NCI-H2227 (cell line): Measurements from ENCODE around the gene RPS6KL1.

ENCODE experiments used
- DNase-seq: peaks from one replicate; lab custom pipeline; 2025; ENCODE audit not compliant: unreplicated experiment; lab: John Stamatoyannopoulos, UW

The RPS6KL1 gene

DNA sequence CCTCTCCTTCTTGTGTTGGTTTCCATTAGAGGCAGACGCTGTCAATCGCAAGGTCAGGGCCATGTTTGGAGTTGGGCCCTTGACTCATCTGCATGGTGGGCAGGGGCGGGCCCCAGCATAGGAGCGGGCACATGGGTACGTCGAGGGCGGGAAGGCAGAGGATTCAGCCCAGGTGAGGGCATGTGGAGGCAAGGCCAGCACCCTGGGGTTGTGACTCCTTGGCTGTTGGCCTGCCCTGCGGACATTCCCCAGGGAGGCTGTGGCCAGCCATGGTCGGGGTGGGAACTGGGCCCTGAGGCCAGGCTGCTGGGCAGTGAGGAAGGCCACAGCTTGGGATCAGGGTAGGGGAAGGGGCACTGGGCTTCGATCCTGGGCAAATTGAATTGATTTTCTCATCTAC is 10.3 kb downstream of the RPS6KL1 start:
- no peak for DNase-seq

DNA sequence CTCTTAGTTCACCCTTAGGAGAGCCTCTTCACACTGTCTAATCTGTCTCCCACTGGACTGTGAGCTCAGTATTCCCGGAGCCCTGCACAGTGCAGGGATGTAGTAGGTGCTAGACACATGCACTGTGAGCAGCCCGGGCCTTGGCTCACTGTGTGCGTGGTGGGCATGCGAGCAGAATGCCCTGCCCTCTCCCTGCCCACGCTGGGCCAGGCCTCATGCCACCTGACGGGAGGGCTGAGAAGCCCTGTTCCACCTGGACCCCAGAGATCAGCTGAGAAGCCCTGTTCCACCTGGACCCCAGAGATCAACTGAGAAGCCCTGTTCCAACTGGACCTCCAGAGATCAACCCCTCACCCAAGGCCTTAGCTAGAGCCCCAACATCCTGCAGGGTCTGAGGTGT is 10.9 kb downstream of the RPS6KL1 start:
- DNase-seq, result no peak

DNA sequence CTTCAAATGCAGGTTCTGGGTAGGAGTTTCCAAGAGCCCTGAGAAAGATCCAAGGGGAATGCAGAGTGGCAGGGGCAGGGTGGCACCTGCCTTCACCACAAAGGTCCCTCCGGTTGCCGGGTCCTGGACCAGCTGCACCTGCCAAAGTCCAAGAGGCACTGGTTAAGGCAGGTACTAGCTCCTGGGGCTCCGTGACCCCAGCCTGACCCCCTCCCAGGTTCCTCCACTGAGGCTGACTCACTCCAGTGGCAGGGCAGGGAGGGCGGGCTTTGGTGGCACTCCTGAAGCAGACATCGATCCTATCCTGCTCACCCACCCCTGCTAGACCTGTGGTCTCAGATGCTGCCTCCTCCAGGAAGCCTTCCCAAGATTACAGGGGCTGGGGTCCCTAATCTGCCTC is 11.4 kb downstream of the RPS6KL1 start:
- no peak for DNase-seq

DNA sequence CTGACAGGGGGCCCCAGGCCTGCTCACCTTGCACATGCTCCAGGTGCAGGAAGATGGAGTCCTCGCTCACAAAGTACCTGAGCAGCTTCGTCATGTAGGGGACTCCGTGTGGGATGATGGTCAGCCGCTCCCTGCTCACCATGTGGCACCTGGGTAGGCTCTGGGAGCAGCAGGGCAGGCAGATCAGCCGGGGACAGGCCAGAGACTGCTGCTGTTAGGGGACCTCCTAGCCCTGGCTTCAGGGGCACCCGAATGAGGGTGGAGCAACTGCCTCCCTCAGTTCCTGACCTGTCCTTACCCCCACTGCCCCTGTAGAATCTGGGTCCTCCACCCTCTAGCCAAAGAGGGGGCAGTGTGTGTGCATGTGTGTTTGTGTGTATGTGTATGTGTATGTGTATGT is 11.8 kb downstream of the RPS6KL1 start:
- DNase-seq, result no peak

DNA sequence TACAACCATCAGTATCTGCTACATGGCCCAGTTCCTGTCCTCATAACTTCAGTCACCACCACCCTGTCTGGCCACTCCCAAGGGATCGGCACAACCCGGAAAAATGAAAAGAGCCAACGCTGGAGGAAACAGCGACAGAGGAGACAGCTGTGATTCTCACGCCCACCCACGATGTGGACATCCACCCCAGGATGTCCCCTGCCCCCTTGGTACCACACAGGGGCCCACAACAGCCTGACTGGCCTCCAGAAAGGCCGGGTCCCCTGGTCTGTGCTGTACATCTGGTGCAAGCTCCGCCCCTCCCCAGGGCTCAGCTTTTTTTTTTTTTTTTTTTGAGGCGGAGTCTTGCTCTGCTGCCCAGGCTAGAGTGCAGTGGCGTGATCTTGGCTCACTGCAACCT is 12.5 kb downstream of the RPS6KL1 start:
- DNase-seq, result no peak

DNA sequence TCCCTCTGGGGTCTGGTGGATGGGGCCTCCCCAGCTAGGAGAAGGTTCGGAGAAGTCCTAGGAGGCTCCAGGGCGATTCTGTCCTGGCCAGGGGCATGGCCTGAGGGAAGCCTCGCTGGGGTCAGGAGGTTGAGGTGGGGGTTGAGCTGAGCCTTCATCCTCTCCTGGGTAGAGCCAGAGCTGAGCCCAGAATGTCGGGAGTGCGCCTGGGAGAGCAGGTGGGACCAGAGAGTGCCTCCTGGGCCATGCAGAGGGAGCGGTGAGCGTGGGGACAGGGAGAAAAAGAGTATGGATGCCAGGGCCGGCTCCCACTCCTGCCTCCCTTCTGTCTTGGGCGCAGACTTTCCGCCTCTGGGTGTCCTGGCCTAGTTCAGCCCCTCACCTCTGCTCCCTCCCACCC is 13.1 kb downstream of the RPS6KL1 start:
- DNase-seq, result no peak

DNA sequence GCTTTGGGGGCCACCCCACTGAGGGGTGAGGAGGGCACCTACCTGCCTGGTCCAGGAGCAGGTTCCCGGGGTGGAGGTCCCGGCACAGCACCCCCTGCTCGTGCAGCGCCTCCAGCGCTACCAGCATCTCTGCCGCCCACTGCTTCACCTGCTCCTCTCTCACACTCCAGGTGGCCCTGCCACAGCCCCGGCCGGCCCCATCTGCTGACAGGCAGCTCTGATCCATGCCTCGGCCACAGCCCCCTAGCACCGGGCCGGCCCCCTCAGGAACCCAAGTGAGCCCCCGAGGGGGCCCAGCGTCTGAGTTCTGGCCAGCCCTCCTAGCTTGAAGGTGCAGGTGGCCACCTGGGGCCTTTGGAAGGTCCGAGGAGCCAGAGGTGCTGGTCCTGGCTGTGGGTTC is 13.6 kb downstream of the RPS6KL1 start:
- no peak for DNase-seq

DNA sequence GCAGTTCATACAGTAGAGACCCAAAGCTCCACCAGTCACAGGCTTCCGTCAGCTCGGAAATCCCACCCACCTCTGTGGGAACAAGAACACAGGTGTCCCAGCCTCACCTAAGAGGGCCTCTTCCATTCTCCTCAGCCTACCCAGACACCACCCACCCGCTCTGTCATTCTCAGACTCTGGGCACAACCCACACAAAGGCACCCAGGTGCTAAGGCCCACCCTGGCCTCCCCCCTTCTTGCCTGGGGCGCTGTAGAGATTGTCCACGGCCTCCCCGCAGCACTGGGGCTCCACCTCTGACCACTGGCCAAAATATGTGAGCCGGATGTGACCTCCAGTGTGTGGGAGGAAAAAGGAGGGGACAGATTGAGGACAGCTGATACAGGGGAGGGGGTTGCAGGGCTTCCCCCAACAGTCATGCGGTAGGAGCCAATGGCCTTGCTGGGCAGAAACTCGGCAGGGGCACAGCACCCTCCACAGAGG is 14.2 kb downstream of the RPS6KL1 start:
- no peak for DNase-seq

DNA sequence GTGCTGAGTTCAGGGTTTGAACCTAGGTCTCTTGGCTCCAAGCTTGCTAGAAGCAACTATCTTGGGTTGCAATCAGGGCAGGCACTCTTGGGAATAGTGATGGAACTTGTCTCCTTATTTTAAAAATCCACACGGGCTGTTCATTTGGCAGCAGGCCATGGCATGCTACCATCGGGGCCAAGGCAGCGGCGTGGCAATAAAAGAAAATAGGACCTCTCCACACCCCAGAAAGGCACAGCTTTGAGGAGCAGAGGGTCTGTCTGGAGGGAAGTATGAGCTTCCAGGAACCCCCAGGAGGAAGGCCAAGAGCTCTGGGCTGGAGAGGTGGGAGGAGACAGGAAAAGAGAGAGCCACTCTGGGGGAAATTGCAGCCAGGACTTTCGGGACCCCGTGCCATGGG is 15.3 kb downstream of the RPS6KL1 start:
- no peak for DNase-seq

DNA sequence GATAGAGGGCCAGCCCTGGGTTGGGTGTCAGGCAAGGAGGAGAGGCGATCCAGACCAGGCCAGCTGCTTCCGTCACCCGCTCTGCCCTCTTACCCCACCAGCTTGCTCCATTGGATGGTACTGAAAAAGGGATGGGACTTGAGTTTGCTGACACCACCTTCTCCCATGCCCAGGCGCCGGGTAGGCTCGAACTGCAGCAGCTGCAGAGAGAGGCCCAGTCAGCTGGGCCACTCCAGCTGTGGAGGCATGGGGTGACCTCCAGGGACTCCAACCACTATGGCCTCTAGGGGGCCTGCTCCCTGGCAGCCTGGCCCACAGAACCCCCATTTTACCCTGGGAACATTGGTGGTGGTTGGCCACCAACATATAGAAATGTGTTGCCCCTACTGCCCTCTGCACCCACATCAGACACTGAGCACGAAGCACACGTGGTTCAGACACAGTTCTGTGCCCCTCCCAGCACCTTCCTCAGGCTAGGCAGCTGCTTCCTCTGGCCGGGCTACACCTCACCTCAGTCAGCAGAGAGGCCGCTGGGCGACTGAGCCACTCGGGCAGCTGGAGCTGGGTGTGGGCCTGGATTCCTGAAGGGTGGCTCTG is 16.0 kb downstream of the RPS6KL1 start:
- DNase-seq, result no peak

DNA sequence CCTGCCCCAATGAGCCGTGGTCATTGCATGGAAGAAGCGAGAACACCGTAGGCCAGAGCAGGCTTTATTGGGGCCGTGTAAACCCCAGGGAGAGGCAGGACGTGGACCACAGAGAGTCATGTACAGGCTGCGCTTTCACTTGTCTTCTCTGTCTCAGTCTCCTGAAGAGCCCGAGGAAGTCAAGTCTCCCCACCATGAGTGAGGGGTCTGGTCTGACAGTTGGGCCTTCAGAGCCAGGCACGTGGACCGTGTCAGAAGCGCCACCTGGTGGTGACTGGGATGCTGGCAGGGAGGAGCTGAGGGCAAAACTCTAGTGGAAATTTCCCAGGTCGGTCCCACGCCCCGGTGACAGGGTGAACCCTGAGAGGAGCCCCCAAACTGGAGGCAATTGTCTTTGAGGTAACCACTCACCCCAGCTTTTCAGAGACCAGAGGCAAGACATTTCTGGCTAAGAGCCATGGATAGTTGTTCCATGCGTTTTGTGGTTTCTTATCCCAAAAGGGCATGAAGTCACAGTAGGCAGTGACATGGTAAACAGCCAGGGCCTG is 17.4 kb downstream of the RPS6KL1 start:
- DNase-seq, result peak; percentile 68

DNA sequence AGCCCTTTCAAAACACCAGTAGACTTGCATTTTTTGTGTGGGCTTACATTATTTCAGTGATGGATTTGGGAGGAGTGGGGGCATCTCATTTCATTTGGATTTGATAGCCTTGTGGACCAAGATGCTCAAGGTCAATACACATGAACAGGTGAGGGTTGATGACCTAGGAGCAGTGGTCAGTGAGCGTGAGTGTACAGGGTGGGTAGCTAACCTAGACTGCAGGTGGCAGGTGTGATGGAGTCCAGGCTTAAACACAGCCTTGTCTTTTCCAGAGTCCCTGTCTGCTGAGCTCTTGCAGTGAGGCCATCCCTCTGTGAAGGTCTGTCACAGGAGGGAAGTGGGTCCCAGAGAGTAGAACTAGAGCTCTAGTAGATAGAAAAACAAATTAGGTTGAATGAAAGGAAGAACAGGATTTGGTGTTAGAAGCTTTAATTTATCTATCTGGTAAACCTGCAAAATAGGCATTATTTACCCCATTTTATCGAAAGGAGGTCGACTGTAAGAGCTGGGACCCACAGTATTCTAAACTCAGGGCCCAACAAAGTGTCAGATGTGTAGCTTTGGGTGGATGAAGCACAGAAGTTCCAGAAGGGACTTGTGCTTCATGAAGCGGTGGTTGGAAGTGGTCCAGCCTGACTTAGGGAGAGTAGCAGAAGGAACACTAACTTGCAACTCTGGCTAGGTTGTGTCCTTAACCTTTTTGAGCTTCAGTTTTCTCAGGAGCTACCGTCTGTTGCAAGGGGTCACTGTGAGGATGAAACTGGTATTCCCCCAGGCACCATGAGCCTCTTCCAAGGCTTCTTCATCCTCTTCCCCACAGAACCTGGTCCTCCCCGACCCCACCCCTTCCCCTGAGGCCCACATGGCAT is 18.2 kb downstream of the RPS6KL1 start:
- no peak for DNase-seq

DNA sequence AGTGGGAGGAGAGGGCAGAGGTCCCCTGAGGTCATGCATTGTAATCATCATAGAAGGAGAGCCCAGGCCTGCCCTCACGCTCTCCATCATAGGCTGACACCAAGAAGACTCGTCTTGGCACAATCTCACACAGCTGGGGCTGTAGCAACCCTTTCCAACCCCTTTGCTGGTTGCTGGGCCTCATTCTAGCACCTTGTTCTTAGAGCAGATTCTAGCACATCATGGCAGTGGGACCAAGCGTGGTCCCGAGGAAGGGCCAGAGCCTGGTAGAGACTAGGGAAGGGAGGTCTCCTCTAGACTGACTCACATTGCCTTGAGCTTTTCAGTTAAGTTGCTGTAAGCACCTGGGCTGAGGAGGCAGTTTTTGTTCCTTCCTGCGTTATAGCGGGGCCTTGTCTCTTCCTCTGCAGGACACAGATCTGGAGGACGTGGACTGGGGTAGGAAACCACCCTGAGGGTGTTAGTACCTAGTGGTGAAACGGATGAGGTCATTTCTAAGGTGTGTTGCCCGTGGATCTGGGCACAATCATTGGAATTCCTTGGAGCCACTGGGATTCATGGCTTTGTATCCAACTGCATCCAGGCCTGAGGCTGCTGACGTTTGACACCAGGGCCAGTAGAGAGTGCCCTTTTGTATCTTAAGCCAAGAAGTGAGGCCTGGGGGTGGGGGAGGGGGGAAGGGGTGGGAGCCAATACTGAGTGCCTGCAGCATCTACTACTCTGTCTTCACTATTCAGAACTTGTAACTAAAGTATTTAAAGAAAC is 19.9 kb downstream of the RPS6KL1 start:
- DNase-seq, result no peak

DNA sequence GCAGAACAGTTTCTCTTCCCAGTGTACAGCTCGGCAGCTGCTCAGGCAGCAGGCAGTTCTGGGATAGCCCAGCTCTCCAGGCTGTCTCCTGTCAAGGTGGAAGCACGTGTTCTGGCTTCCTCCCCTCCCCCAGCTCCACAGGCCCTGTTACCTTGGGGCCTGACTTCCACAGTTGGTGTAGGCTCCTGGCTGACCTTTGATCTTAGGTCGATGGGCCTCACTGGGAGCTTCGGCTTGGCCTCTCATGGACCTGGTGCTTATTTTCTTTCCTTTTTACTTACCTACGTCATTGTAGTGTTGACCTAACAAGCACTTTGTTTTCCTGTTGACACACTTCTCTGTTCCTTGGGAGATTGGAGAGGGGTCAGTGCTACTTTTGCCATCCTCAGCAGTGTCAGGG is 24.4 kb downstream of the RPS6KL1 start:
- DNase-seq, result no peak

DNA sequence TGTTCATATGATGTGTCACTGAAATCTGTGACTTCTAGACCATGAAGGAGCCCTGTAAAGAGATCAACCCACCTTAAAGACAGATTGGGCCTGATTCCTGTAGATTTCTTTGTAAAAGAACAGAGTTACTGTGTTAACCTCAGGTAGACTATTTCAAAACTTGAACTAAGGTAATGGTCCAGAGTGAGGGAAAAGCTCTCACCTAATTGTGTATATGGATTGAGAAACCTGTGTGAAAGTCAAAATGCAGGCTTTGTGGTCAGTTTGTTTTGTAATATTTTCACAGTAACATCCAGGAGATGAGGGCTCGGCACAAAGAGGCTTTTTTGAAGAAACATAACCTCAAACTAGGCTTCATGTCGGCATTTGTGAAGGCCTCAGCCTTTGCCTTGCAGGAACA is 25.0 kb downstream of the RPS6KL1 start:
- no peak for DNase-seq

DNA sequence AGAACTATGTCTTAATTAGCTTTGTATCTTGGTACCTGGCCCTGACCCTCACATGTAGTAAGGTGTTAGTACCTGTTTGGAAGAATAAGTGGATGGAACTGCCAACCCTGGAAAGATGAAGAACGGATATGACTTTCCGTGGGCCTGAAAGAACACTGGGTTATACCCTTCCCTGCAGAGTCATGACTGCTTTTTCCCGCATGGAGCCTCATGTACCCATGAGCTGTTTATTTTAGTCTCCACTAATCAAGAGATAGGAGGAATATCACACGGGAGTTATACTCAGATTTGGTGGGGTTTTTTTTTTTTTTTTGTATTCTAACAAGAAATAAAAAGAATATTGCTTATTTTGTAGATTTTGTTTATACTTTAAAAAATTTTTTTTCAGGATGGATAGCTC is 25.4 kb downstream of the RPS6KL1 start:
- no peak for DNase-seq

DNA sequence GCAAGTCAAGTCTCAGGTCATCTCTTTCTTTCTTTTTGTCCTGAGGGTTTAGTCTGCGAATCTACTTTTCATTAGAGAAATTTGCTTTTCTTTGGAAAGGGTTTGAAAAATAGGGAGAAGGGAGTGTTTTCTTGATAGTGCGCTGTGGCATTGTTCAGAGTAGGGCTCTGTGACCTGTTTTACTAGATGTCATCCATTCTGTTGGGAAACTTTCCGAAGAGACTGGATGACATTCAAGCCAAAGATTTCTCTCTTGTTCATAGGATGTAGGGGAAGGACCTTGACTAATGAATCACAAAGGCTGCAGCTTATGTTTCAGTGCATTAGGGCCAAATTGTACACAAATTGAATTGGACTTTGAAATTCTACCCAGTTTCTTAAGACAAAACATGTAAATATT is 26.7 kb downstream of the RPS6KL1 start:
- DNase-seq, result no peak

DNA sequence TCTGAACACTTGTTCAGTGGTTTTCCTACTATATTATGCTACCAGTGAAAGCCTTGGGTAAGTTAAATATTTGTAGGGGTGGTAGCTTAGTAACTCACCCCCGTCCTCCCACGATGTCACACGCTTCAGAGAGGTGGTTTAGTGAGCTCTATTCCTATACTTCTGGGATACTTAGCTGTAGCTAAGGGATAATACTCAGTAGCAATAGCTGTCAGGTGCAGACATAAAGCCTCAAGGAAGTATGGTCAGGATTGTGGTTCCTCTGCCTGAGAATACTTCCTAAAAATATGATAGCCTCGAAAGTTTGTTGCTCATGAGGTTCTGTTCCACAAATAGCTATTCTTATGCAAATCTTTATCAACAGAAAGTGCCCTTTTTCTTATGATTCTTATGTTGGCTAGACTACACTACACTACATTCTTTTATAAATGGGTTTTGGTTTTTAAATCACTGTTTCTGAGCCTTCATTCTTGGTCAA is 29.4 kb downstream of the RPS6KL1 start:
- no peak for DNase-seq

DNA sequence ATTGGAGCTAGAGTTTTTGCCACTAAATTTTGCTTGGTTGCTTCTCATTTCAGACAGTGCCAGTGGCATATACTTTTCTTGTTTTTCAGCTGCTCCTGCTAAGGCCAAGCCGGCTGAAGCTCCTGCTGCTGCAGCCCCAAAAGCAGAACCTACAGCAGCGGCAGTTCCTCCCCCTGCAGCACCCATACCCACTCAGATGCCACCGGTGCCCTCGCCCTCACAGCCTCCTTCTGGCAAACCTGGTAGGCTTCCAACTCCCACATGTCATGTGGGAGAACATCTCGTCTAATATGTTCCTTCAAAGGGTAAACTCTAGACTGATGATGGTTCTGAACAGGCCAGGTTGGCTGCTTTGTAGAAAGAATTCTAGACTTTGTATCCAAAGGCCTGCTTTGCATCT is 30.3 kb downstream of the RPS6KL1 start:
- no peak for DNase-seq

DNA sequence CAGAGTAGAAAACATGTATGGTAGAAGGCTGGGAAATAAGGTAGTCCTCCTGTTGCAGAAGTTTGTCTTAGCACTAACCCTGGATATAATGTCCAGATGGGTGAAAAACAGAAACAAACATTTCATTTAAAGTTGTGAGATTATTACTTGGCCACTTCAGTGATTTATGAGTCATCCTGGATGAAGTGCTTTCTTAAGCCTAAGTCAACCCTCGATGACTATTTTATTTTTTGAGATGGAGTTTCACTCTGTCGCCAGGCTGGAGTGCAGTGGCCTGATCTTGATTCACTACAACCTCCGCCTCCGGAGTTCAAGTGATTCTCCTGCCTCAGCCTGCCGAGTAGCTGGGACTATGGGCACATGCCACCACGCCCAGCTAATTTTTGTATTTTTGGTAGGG is 31.2 kb downstream of the RPS6KL1 start:
- no peak for DNase-seq

DNA sequence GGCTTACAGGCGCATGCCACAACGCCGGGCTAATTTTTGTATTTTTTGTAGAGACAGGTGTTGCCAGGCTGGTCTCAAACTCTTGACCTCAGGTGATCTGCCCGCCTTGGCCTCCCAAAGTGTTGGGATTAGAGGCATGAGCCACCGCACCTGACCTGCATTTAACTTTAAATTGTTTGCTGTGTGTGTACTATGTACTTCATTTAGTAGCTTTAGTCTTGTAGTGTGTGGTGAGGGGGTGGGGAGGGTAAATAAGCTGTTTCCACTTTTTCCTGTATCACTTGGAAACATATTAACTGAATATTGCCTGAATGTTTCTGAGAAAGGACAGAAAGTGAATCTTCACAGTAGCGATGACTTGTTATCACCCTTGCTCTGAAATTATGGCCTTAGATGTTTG is 32.8 kb downstream of the RPS6KL1 start:
- no peak for DNase-seq
